Measurements from ENCODE around the gene NDUFA13. TPM values are rescaled to one million over a fixed set of nuclear protein-coding genes. Genes with fewer than 3 reads are reported as not detected.

The NDUFA13 gene
- total RNA-seq, 4 donors from 2014 or later, result 41.6 to 113 (median 71.4) TPM

- no peak for ATAC-seq
- H3K4me3 ChIP-seq, result no peak overlapping the region
- no peak overlapping the region for H3K27ac ChIP-seq
- H3K36me3 ChIP-seq, result no peaks in the 10 kb centered on the region
- TF ChIP-seq POLR2AphosphoS5 (IDR thresholded peaks at IDR 0.05), result no peak
- TF ChIP-seq EP300 (IDR thresholded peaks at IDR 0.05), result no peak
- no peak for TF ChIP-seq CTCF (IDR thresholded peaks at IDR 0.05)
- TF ChIP-seq POLR2A (IDR thresholded peaks at IDR 0.05), result no peak
- peaks cover 73% of the 10 kb centered on the region for H3K27me3 ChIP-seq
- 64 to 72% methylated on average over 9 to 10 of the region's 23 CpGs for WGBS, 2 donors (ENCODE audit: low coverage in 1 of 2)
- no peaks in the 10 kb centered on the region for H3K4me1 ChIP-seq
- no peaks in the 10 kb centered on the region for H3K9me3 ChIP-seq
Observed at GRCh38 chr19:19549804-19550464, 33.9 kb downstream of the NDUFA13 start.

- Histone ChIP-seq H3K4me1 (no peaks in the 10 kb centered on the region), H3K9me3 (no peaks in the 10 kb centered on the region), H3K36me3 (no peaks in the 10 kb centered on the region), H3K4me3 (no peak overlapping the region), H3K27ac (no peak overlapping the region), H3K27me3 (peaks cover 70% of the 10 kb centered on the region)
- TF ChIP-seq CTCF (IDR thresholded peaks at IDR 0.05) (no peak), EP300 (IDR thresholded peaks at IDR 0.05) (no peak), POLR2AphosphoS5 (IDR thresholded peaks at IDR 0.05) (no peak), POLR2A (IDR thresholded peaks at IDR 0.05) (no peak)
- no peak for ATAC-seq
- WGBS, 2 donors (ENCODE audit: low coverage in 1 of 2), result no CpG with 5 or more reads among the region's 8 CpGs
Observed at GRCh38 chr19:19550485-19550929, 34.5 kb downstream of the NDUFA13 start.

- Histone ChIP-seq H3K27me3 (peaks cover 63% of the 10 kb centered on the region), H3K36me3 (no peaks in the 10 kb centered on the region), H3K9me3 (no peaks in the 10 kb centered on the region), H3K4me3 (no peak overlapping the region), H3K27ac (no peak overlapping the region), H3K4me1 (no peaks in the 10 kb centered on the region)
- TF ChIP-seq EP300 (IDR thresholded peaks at IDR 0.05) (no peak), POLR2A (IDR thresholded peaks at IDR 0.05) (no peak), POLR2AphosphoS5 (IDR thresholded peaks at IDR 0.05) (no peak), CTCF (IDR thresholded peaks at IDR 0.05) (no peak)
- 89 to 100% methylated on average over 1 to 2 of the region's 10 CpGs for WGBS, 2 donors (ENCODE audit: low coverage in 1 of 2)
- no peak for ATAC-seq
Observed at GRCh38 chr19:19550972-19551852, 35.2 kb downstream of the NDUFA13 start.

- no peak for ATAC-seq
- Histone ChIP-seq H3K9me3 (no peaks in the 10 kb centered on the region), H3K27me3 (peaks cover 57% of the 10 kb centered on the region), H3K4me3 (no peak overlapping the region), H3K27ac (no peak overlapping the region), H3K36me3 (no peaks in the 10 kb centered on the region), H3K4me1 (no peaks in the 10 kb centered on the region)
- TF ChIP-seq EP300 (IDR thresholded peaks at IDR 0.05), result no peak
- TF ChIP-seq POLR2A (IDR thresholded peaks at IDR 0.05), result no peak
- no peak for TF ChIP-seq POLR2AphosphoS5 (IDR thresholded peaks at IDR 0.05)
- 80 to 83% methylated on average over 1 to 2 of the region's 14 CpGs for WGBS, 2 donors (ENCODE audit: low coverage in 1 of 2)
Observed at GRCh38 chr19:19551853-19552192, 35.8 kb downstream of the NDUFA13 start.

- 10% methylated on average over 2 of the region's 6 CpGs; no CpG with 5 or more reads in 1 of the 2 donors for WGBS, 2 donors (ENCODE audit: low coverage in 1 of 2)
- peak; percentile 23 for ATAC-seq
- no peak overlapping the region for H3K4me3 ChIP-seq
- no peaks in the 10 kb centered on the region for H3K4me1 ChIP-seq
- H3K9me3 ChIP-seq, result no peaks in the 10 kb centered on the region
- H3K27ac ChIP-seq, result no peak overlapping the region
- no peaks in the 10 kb centered on the region for H3K36me3 ChIP-seq
- H3K27me3 ChIP-seq, result peaks cover 47% of the 10 kb centered on the region
- no peak for TF ChIP-seq POLR2A (IDR thresholded peaks at IDR 0.05)
- peak in 1 of 4 experiments; percentile 38 for TF ChIP-seq CTCF (IDR thresholded peaks at IDR 0.05)
Observed at GRCh38 chr19:19552798-19553197, 36.8 kb downstream of the NDUFA13 start.

Data from gastroesophageal sphincter (tissue), 4 donors.